ENCODE measurements around the gene ABLIM1. TPM values are rescaled to one million over a fixed set of nuclear protein-coding genes. Genes with fewer than 3 reads are reported as not detected.

ABLIM1 gene
- total and polyA plus RNA-seq, 2 of the 4 experiments (the other 2 are of a cell fraction), result 7.7 to 9.9 TPM

- Histone ChIP-seq H4K91ac (ENCODE audit: insufficient read depth, low read depth, low read length) (no peak overlapping the region), H3K4me3 (ENCODE audit: insufficient read depth, low read depth, low read length) (no peak overlapping the region), H3K56ac (ENCODE audit: extremely low read depth, insufficient read depth, low read length) (no peak overlapping the region), H4K20me1 (ENCODE audit: insufficient read depth, low read length) (peaks cover 12% of the 10 kb centered on the region; the same call in 1 of the 2 replicates), H3K14ac (replicated peaks; ENCODE audit: low read depth, low read length) (no peak overlapping the region), H3K27me3 (ENCODE audit: control insufficient read depth, insufficient read depth, low read length) (peaks cover 32% of the 10 kb centered on the region), H3K79me1 (ENCODE audit: low read depth in 1 of 2, low read length in 2 of 2) (no peaks in the 10 kb centered on the region), H3K4me1 (ENCODE audit: control insufficient read depth, insufficient read depth, low read length) (peaks cover 6% of the 10 kb centered on the region), H2AK9ac (replicated peaks; ENCODE audit: low read depth, low read length, poor library complexity) (no peak overlapping the region), H2BK15ac (ENCODE audit: low read depth, low read length) (no peak overlapping the region), H2AFZ (replicated peaks; ENCODE audit: low read length, poor library complexity) (no peak overlapping the region), H4K5ac (ENCODE audit: low read depth, low read length) (no peak overlapping the region), H3K18ac (ENCODE audit: low read depth, low read length) (no peak overlapping the region), H3K36me3 (ENCODE audit: control insufficient read depth, insufficient read depth, low read length) (no peaks in the 10 kb centered on the region), H3K9ac (ENCODE audit: low read depth, low read length) (no peak overlapping the region), H2BK20ac (ENCODE audit: low read depth, low read length) (no peak overlapping the region), H3K4ac (ENCODE audit: low read depth, low read length) (no peak overlapping the region), H2BK5ac (ENCODE audit: low read depth, low read length, poor library complexity, severe bottlenecking) (no peak overlapping the region), H2BK120ac (ENCODE audit: low read depth, low read length) (no peak overlapping the region), H3K4me2 (ENCODE audit: low read depth, low read length) (no peak overlapping the region), H3K9me1 (ENCODE audit: insufficient read depth, low read length) (no peaks in the 10 kb centered on the region), H3K23ac (ENCODE audit: low read depth, low read length) (no peak overlapping the region), H2AK5ac (ENCODE audit: low read depth, low read length) (no peak overlapping the region), H3K9me3 (ENCODE audit: control insufficient read depth, insufficient read depth, low read length) (no peaks in the 10 kb centered on the region), H4K8ac (ENCODE audit: low read depth in 2 of 2, low read length in 2 of 2) (no peak overlapping the region), H3K27ac (ENCODE audit: insufficient read depth, low read length) (no peak overlapping the region)
- no peak for DNase-seq
- no TSS peak for BruUV-seq (replicated peaks)
- ChIA-PET POLR2A (ENCODE audit: unreplicated experiment) (no interaction called here), CTCF (interaction anchor here (0.6 kb wide), 1 partner anchor 57 kb away, joined by 3 read pairs; no protein-coding TSS in a partner anchor)
- TF ChIP-seq ELK1 (IDR thresholded peaks at IDR 0.05; ENCODE audit: borderline replicate concordance, low read depth, low read length), result no peak
- TF ChIP-seq RAD21 (IDR thresholded peaks at IDR 0.05; ENCODE audit: low read length), result no peak
- TF ChIP-seq CHD1 (IDR thresholded peaks at IDR 0.05; ENCODE audit: low read depth, low read length), result no peak
- TF ChIP-seq RCOR1 (IDR thresholded peaks at IDR 0.05; ENCODE audit: insufficient replicate concordance, low read length), result no peak
- no peak for TF ChIP-seq FOS (IDR thresholded peaks at IDR 0.05; ENCODE audit: low read depth, low read length)
- TF ChIP-seq CEBPB (IDR thresholded peaks at IDR 0.05; ENCODE audit: low read depth, low read length), result no peak
- TF ChIP-seq BHLHE40 (IDR thresholded peaks at IDR 0.05; ENCODE audit: low read depth, low read length), result no peak
- no peak for TF ChIP-seq MAFK (IDR thresholded peaks at IDR 0.05; ENCODE audit: low read depth, low read length)
- TF ChIP-seq RFX5 (IDR thresholded peaks at IDR 0.05; ENCODE audit: low read depth, low read length), result no peak
- no peak for TF ChIP-seq NFE2L2 (IDR thresholded peaks at IDR 0.05; ENCODE audit: low read depth, low read length)
- TF ChIP-seq, protein P1, sequence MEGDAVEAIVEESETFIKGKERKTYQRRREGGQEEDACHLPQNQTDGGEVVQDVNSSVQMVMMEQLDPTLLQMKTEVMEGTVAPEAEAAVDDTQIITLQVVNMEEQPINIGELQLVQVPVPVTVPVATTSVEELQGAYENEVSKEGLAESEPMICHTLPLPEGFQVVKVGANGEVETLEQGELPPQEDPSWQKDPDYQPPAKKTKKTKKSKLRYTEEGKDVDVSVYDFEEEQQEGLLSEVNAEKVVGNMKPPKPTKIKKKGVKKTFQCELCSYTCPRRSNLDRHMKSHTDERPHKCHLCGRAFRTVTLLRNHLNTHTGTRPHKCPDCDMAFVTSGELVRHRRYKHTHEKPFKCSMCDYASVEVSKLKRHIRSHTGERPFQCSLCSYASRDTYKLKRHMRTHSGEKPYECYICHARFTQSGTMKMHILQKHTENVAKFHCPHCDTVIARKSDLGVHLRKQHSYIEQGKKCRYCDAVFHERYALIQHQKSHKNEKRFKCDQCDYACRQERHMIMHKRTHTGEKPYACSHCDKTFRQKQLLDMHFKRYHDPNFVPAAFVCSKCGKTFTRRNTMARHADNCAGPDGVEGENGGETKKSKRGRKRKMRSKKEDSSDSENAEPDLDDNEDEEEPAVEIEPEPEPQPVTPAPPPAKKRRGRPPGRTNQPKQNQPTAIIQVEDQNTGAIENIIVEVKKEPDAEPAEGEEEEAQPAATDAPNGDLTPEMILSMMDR (conservative IDR thresholded peaks at IDR 0.05; ENCODE audit: low read depth, low read length), result no peak
- TF ChIP-seq MXI1 (IDR thresholded peaks at IDR 0.05; ENCODE audit: borderline replicate concordance, low read depth, low read length), result no peak
- no peak for TF ChIP-seq POLR2A (IDR thresholded peaks at IDR 0.05; ENCODE audit: low read depth, low read length)
- TF ChIP-seq, protein P2, sequence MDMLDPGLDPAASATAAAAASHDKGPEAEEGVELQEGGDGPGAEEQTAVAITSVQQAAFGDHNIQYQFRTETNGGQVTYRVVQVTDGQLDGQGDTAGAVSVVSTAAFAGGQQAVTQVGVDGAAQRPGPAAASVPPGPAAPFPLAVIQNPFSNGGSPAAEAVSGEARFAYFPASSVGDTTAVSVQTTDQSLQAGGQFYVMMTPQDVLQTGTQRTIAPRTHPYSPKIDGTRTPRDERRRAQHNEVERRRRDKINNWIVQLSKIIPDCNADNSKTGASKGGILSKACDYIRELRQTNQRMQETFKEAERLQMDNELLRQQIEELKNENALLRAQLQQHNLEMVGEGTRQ (IDR thresholded peaks at IDR 0.05; ENCODE audit: low read depth, low read length), result no peak
- TF ChIP-seq MAZ (IDR thresholded peaks at IDR 0.05; ENCODE audit: borderline replicate concordance, low read depth, low read length), result no peak
- TF ChIP-seq SMC3 (IDR thresholded peaks at IDR 0.05; ENCODE audit: low read depth, low read length), result no peak
- ATAC-seq (ENCODE audit: low read depth), result no peak
- intact Hi-C loops (cut with micrococcal nuclease) (no loop called here), in situ Hi-C loops (cut with MboI; ENCODE audit: low sequenced_read_pairs) (no loop called here), dilution Hi-C loops (cut with HindIII; ENCODE audit: low sequenced_read_pairs, unreplicated experiment) (no loop called here)
- 100% methylated on average over 2 of the region's 8 CpGs; no CpG with 5 or more reads in 1 of the 2 experiments for WGBS, 2 experiments (ENCODE audit: extremely low coverage in 2 of 2, insufficient read length in 1 of 2)
Measured at GRCh38 chr10:114543456-114543855, 114.6 kb downstream of the ABLIM1 start.

All from IMR-90 (cell line).